ENCODE data around the gene UPK2.

UPK2 gene

DNA sequence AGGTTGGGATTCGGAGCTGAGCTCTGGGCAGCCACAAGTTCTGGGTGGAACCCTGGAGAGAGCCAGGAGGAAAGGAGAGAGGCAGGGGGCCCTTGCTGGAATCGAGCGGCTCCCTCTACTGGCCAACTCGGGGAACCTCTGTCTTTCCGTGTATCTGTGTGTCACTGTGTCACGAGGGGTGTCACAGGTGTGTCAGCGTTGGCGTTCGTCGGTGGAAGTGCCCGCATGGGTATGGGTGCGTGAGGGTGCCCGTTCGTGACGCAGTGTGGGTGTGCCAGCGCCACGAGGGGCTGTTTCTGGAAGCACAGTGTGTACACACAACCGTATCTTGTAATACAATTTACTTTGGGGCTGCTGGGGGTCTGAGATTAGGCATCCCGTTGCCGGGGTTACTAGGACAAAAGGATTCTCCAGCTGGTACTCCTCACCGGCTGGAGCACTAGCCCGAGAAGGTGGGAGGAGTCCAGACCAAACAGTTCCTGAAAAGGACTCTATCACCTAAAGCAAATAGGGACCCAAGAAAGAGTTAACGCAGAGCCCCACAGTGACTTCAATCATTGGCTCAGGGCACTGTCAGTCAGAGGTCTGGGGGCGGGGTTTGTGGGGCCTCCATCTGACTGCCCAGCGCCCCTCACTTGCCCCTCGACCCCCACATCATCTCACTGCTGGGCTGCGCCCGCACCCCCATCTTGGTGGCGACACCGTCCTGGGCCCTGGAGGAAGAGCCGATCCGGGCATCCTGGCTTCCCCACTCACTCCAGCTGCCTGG lies 27.8 kb upstream of the UPK2 start:
- TF ChIP-seq, protein P1, sequence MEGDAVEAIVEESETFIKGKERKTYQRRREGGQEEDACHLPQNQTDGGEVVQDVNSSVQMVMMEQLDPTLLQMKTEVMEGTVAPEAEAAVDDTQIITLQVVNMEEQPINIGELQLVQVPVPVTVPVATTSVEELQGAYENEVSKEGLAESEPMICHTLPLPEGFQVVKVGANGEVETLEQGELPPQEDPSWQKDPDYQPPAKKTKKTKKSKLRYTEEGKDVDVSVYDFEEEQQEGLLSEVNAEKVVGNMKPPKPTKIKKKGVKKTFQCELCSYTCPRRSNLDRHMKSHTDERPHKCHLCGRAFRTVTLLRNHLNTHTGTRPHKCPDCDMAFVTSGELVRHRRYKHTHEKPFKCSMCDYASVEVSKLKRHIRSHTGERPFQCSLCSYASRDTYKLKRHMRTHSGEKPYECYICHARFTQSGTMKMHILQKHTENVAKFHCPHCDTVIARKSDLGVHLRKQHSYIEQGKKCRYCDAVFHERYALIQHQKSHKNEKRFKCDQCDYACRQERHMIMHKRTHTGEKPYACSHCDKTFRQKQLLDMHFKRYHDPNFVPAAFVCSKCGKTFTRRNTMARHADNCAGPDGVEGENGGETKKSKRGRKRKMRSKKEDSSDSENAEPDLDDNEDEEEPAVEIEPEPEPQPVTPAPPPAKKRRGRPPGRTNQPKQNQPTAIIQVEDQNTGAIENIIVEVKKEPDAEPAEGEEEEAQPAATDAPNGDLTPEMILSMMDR (IDR thresholded peaks at IDR 0.05) = peak; percentile 94

GRCh38 chr11:118928870-118929500 lies 27.1 kb upstream of the UPK2 start:
- TF ChIP-seq, protein P1 (IDR thresholded peaks at IDR 0.05) = no peak

GRCh38 chr11:118929501-118930093 lies 26.5 kb upstream of the UPK2 start:
- TF ChIP-seq, protein P1 (IDR thresholded peaks at IDR 0.05) = no peak

DNA sequence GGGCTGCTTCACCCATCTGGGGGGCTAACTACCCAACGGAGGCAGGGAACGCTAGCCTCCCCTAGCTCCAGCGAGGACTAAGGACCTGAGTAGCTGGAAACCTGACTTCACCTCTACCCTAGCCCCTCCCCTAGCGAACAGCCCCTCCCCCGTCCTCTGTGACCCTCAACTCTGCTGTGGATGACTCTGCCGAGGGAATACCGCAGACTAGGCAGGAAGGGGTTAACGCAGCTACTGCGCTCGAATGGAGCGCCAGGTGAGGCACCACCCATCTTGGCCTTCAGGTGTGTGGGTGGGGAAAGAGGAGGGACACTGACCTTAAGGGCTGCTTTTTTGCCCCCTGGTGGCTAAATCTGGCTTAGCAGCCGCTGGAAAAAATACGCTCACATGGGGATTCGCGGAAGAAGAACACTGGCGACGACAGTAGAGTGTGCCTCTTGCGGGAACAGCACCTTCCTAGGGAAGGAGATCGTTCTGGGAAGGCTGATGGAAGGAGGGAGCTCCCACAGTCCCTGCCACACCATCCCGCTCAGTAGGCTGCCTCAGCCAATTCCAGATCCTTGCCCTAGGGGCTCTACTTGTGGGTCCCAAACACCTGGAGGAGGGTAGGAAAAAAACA lies 25.9 kb upstream of the UPK2 start:
- TF ChIP-seq, protein P1 (IDR thresholded peaks at IDR 0.05) = peak; percentile 94

DNA sequence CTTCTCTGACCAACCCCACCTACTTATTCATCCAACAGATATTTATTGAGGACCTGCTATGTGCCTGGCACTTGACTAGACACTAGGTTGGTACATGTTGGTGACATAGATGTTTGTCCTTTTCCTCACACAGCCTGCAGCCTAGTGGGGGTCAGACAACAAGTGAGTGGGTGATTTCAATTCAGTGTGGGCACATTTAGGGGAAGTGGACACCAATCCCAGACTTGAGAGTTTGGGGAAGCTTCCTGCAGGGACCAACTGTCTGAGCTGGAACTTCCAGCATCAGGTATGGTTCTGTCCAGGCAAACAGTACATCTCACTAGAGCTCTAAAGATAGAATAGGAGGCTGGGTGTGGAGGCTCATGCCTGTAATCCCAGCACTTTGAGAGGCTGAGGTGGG lies 24.5 kb upstream of the UPK2 start:
- TF ChIP-seq, protein P1 (IDR thresholded peaks at IDR 0.05) = no peak

DNA sequence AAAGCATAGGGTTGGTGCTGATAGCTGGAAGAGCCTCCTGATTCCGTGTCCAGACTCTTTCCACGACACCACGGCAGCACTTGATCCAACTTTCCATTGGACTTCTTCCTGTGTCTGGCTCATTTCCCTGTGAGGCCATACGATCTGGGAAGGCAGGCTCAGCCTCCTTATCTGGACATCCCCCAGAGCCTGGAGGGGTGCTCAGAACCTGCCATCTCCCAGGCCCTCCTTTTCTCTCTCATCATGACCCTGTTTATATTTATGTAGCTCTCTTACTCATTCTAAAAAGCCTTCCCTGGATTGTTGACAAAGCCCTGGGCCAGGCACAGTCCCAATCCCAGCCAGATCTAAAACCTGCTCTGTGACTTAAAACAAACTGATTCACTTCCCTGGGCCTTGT lies 22.6 kb upstream of the UPK2 start:
- TF ChIP-seq, protein P1 (IDR thresholded peaks at IDR 0.05) = no peak

DNA sequence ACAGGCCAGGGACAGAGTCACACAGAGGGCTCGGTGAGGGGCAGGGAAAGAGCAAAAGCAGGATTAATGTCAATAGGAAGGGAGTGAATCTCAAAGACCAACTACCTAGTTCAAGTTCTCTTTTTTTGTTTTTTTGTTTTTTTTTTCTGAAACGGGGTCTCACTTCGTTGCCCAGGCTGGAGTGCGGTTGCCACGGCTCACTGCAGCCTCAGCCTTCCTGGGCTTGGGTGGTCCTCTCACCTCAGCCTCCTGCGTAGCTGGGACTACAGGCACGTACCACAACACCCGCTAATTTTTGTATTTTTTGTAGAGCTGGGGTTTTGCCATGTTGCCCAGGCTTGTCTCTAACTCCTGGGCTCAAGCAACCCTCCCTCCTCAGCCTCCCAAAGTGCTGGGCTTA lies 20.7 kb upstream of the UPK2 start:
- TF ChIP-seq, protein P1 (IDR thresholded peaks at IDR 0.05) = no peak
